ENCODE results near the gene C5orf34. TPM values are rescaled to one million over a fixed set of nuclear protein-coding genes. Genes with fewer than 3 reads are reported as not detected.

Gene C5orf34
- total and polyA plus RNA-seq, 9 of the 15 experiments (the other 6 are each of a cell fraction or from before 2014, with no cell fraction given), result 13.2 to 32.6 (median 20.7) TPM

DNA sequence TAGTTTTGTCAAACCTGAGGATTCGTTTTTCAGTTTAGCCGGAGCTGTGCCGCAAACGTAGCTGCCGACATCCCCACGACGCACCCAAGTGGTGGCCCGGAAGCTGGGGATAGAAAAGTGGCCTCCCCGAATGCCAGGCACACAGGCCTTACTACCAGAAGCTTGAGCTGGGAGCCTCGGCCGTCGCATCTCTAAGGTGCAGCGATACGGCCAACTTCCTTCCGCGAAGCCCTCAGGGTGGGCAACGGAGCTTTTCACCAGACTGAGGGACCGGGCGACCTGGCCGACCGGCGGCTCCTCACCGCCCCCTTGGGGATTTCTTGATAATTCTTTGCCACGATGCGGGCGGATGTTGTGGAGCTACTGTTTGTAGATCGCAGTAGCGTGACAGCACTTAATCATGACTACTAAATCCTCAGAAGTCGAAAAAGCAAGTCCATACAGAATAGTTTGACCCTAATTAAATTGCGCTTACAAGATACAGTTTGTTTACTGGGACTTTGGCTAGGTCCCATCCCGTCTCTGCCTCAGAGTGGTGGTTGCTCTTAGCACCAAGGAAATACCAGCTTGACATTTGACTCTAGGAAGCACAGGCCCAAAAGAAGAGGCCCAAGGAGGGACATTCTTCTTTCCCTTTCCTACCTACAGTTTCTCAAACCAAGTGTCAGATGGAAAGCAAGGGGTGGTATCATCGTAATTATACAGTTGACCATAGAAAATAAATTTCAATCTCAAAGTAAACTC lies 30.7 kb downstream of the C5orf34 start (continued):
- TF ChIP-seq, protein P1, sequence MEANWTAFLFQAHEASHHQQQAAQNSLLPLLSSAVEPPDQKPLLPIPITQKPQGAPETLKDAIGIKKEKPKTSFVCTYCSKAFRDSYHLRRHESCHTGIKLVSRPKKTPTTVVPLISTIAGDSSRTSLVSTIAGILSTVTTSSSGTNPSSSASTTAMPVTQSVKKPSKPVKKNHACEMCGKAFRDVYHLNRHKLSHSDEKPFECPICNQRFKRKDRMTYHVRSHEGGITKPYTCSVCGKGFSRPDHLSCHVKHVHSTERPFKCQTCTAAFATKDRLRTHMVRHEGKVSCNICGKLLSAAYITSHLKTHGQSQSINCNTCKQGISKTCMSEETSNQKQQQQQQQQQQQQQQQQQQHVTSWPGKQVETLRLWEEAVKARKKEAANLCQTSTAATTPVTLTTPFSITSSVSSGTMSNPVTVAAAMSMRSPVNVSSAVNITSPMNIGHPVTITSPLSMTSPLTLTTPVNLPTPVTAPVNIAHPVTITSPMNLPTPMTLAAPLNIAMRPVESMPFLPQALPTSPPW (CRISPR knock-in tag; IDR thresholded peaks at IDR 0.05), result no peak
- TF ChIP-seq MTA1 (IDR thresholded peaks at IDR 0.05; ENCODE audit: borderline replicate concordance) (no peak), NFIC (IDR thresholded peaks at IDR 0.05) (0 out of 2 replicates have a peak, but pooled peaks have one; percentile 4), BMI1 (IDR thresholded peaks at IDR 0.05; ENCODE audit: low read length) (no peak), HDAC1 (IDR thresholded peaks at IDR 0.05) (no peak), NR3C1 (CRISPR knock-in tag; IDR thresholded peaks at IDR 0.05) (no peak), TAF9B (IDR thresholded peaks at IDR 0.05; ENCODE audit: partially characterized antibody) (peak; percentile 34), HLTF (IDR thresholded peaks at IDR 0.05) (0 out of 2 replicates have a peak, but pooled peaks have one; percentile 28), NCOR1 (IDR thresholded peaks at IDR 0.05) (no peak; the same call in 1 of the 2 replicates), ZNF507 (tag; conservative IDR thresholded peaks at IDR 0.05) (no peak), ZBTB7A (IDR thresholded peaks at IDR 0.05; ENCODE audit: borderline replicate concordance, control insufficient read depth, low read depth, low read length) (peak; percentile 87)
- TF ChIP-seq, protein P2, sequence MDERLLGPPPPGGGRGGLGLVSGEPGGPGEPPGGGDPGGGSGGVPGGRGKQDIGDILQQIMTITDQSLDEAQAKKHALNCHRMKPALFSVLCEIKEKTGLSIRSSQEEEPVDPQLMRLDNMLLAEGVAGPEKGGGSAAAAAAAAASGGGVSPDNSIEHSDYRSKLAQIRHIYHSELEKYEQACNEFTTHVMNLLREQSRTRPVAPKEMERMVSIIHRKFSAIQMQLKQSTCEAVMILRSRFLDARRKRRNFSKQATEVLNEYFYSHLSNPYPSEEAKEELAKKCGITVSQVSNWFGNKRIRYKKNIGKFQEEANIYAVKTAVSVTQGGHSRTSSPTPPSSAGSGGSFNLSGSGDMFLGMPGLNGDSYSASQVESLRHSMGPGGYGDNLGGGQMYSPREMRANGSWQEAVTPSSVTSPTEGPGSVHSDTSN (CRISPR knock-in tag; IDR thresholded peaks at IDR 0.05; ENCODE audit: low read depth), result no peak
- TF ChIP-seq, protein P2 (tag; conservative IDR thresholded peaks at IDR 0.05; ENCODE audit: low read depth), result peak; percentile 83
- TF ChIP-seq, protein P3, sequence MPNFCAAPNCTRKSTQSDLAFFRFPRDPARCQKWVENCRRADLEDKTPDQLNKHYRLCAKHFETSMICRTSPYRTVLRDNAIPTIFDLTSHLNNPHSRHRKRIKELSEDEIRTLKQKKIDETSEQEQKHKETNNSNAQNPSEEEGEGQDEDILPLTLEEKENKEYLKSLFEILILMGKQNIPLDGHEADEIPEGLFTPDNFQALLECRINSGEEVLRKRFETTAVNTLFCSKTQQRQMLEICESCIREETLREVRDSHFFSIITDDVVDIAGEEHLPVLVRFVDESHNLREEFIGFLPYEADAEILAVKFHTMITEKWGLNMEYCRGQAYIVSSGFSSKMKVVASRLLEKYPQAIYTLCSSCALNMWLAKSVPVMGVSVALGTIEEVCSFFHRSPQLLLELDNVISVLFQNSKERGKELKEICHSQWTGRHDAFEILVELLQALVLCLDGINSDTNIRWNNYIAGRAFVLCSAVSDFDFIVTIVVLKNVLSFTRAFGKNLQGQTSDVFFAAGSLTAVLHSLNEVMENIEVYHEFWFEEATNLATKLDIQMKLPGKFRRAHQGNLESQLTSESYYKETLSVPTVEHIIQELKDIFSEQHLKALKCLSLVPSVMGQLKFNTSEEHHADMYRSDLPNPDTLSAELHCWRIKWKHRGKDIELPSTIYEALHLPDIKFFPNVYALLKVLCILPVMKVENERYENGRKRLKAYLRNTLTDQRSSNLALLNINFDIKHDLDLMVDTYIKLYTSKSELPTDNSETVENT (CRISPR knock-in tag; IDR thresholded peaks at IDR 0.05), result no peak
- TF ChIP-seq, protein P4, sequence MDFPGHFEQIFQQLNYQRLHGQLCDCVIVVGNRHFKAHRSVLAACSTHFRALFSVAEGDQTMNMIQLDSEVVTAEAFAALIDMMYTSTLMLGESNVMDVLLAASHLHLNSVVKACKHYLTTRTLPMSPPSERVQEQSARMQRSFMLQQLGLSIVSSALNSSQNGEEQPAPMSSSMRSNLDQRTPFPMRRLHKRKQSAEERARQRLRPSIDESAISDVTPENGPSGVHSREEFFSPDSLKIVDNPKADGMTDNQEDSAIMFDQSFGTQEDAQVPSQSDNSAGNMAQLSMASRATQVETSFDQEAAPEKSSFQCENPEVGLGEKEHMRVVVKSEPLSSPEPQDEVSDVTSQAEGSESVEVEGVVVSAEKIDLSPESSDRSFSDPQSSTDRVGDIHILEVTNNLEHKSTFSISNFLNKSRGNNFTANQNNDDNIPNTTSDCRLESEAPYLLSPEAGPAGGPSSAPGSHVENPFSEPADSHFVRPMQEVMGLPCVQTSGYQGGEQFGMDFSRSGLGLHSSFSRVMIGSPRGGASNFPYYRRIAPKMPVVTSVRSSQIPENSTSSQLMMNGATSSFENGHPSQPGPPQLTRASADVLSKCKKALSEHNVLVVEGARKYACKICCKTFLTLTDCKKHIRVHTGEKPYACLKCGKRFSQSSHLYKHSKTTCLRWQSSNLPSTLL (IDR thresholded peaks at IDR 0.05), result no peak
- TF ChIP-seq, protein P5, sequence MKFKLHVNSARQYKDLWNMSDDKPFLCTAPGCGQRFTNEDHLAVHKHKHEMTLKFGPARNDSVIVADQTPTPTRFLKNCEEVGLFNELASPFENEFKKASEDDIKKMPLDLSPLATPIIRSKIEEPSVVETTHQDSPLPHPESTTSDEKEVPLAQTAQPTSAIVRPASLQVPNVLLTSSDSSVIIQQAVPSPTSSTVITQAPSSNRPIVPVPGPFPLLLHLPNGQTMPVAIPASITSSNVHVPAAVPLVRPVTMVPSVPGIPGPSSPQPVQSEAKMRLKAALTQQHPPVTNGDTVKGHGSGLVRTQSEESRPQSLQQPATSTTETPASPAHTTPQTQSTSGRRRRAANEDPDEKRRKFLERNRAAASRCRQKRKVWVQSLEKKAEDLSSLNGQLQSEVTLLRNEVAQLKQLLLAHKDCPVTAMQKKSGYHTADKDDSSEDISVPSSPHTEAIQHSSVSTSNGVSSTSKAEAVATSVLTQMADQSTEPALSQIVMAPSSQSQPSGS (CRISPR knock-in tag; IDR thresholded peaks at IDR 0.05), result no peak
- TF ChIP-seq, protein P6, sequence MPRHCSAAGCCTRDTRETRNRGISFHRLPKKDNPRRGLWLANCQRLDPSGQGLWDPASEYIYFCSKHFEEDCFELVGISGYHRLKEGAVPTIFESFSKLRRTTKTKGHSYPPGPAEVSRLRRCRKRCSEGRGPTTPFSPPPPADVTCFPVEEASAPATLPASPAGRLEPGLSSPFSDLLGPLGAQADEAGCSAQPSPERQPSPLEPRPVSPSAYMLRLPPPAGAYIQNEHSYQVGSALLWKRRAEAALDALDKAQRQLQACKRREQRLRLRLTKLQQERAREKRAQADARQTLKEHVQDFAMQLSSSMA (CRISPR knock-in tag; IDR thresholded peaks at IDR 0.05), result peak; percentile 8; the same call in 1 of the 2 replicates

Data from K562 (cell line).